Adrenal gland (tissue), 5 donors: Measurements from ENCODE around the gene SCFD2.

ENCODE experiments used
- POLR2A ChIP-seq, 2 donors: fragments of 450-650 bp; IDR thresholded peaks; one replicate each; pipeline ENCODE4 v1.6.1; 2017; ENCODE audit warnings: antibody characterized with exemption in 2 of 2, mild to moderate bottlenecking in 2 of 2, moderate library complexity in 1 of 2
- TF ChIP-seq, protein P1 (sequence below), 6 experiments: fragments of 450-650 bp in 4 of 6; fragments of 200-600 bp in 2 of 6; sonication (generic) in 1 of 6; IDR thresholded peaks; 1 replicate in 5 of 6; 2 replicates in 1 of 6; pipeline versions ENCODE4 v1.5.1 to v1.8.0; 2016 to 2021; ENCODE audit warnings: antibody characterized with exemption in 6 of 6, mild to moderate bottlenecking in 2 of 6, moderate library complexity in 1 of 6
- donor health status: DM: no; HTN: no; CAD: no.

DNA sequence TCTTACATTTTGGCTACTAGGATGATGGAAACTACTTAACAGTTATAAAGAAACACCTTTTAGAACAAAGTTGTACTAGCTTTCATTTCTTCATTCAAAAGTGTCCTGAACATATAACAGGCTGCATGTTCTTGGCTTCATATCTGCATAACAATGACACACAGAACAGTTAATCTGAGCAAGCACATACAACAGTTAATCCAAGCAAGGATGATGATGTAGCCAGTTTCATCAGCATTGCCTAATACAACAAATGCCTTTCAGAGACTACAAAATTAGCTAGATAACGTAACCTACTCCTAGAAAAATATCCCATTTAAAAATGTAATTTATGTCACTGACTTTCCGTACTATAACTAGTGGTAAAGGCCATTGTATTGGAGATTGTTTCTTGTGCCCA lies 182.1 kb downstream of the SCFD2 start:
- TF ChIP-seq POLR2A (IDR thresholded peaks at IDR 0.05) = no peak
- TF ChIP-seq, protein P1, sequence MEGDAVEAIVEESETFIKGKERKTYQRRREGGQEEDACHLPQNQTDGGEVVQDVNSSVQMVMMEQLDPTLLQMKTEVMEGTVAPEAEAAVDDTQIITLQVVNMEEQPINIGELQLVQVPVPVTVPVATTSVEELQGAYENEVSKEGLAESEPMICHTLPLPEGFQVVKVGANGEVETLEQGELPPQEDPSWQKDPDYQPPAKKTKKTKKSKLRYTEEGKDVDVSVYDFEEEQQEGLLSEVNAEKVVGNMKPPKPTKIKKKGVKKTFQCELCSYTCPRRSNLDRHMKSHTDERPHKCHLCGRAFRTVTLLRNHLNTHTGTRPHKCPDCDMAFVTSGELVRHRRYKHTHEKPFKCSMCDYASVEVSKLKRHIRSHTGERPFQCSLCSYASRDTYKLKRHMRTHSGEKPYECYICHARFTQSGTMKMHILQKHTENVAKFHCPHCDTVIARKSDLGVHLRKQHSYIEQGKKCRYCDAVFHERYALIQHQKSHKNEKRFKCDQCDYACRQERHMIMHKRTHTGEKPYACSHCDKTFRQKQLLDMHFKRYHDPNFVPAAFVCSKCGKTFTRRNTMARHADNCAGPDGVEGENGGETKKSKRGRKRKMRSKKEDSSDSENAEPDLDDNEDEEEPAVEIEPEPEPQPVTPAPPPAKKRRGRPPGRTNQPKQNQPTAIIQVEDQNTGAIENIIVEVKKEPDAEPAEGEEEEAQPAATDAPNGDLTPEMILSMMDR (IDR thresholded peaks at IDR 0.05) = no peak
